Mesenchymal stem cell (in vitro differentiated cells and primary cell): Measurements from ENCODE around the gene MAN2A1.

Experiments
- DNase-seq: peaks from one replicate; pipeline ENCODE4 v3.0.0-alpha.2; 2013
- H2AFZ ChIP-seq: one replicate; pipeline ENCODE4 v1.6.1; 2013; ENCODE audit warnings: low read depth, mild to moderate bottlenecking, control low read depth, inconsistent platforms, low read length, moderate library complexity
- H2AK5ac ChIP-seq: 2 replicates; pipeline ENCODE4 v1.6.1; 2013; ENCODE audit warnings: low read length, moderate library complexity, mild to moderate bottlenecking, inconsistent platforms; ENCODE audit not compliant: severe bottlenecking
- H2BK120ac ChIP-seq: one replicate; pipeline ENCODE4 v1.6.1; 2013; ENCODE audit warnings: low read depth, mild to moderate bottlenecking, inconsistent platforms, low read length, moderate library complexity
- H2BK12ac ChIP-seq, 2 experiments: one replicate each; pipeline ENCODE4 v1.6.1; 2013; ENCODE audit warnings: inconsistent platforms in 2 of 2, low read length in 2 of 2, mild to moderate bottlenecking in 2 of 2, moderate library complexity in 2 of 2, control low read depth in 1 of 2
- H2BK15ac ChIP-seq: one replicate; pipeline ENCODE4 v1.6.1; 2013; ENCODE audit warnings: mild to moderate bottlenecking, low read depth, inconsistent platforms; ENCODE audit not compliant: poor library complexity, severe bottlenecking
- H2BK5ac ChIP-seq: 2 replicates; pipeline ENCODE4 v1.6.1; 2013; ENCODE audit warnings: low read depth, mild to moderate bottlenecking, low read length, control low read depth, inconsistent platforms; ENCODE audit not compliant: poor library complexity, severe bottlenecking
- H3K14ac ChIP-seq, 2 experiments: one replicate each; pipeline ENCODE4 v1.6.1; 2013; ENCODE audit warnings: inconsistent platforms in 2 of 2, low read length in 2 of 2, control low read depth in 1 of 2, mild to moderate bottlenecking in 1 of 2, moderate library complexity in 1 of 2
- H3K18ac ChIP-seq, 2 experiments: one replicate each; pipeline ENCODE4 v1.6.1; 2013; ENCODE audit warnings: inconsistent platforms in 2 of 2, low read length in 2 of 2, control low read depth in 1 of 2, low read depth in 1 of 2, mild to moderate bottlenecking in 1 of 2
- H3K23ac ChIP-seq, 2 experiments: one replicate each; pipeline ENCODE4 v1.6.1; 2013; ENCODE audit warnings: inconsistent platforms in 2 of 2, low read length in 2 of 2, mild to moderate bottlenecking in 2 of 2, moderate library complexity in 2 of 2, control low read depth in 1 of 2
- H3K27ac ChIP-seq: 2 replicates; pipeline ENCODE4 v1.5.1; 2013; ENCODE audit warnings: mild to moderate bottlenecking, moderate library complexity, low read length, control low read depth, inconsistent platforms; ENCODE audit not compliant: poor library complexity, severe bottlenecking
- H3K27me3 ChIP-seq, 2 experiments: 2 replicates each; pipeline versions ENCODE4 v1.6.1 to v1.7.0; 2013; ENCODE audit warnings: low read length in 2 of 2, mild to moderate bottlenecking in 2 of 2, moderate library complexity in 2 of 2, control low read depth in 1 of 2, inconsistent platforms in 1 of 2; ENCODE audit not compliant: control insufficient read depth in 1 of 2, insufficient read depth in 1 of 2
- H3K36me3 ChIP-seq, 2 experiments: 2 replicates each; pipeline versions ENCODE4 v1.6.1 to v1.7.0; 2013; ENCODE audit warnings: low read length in 2 of 2, control low read depth in 1 of 2, inconsistent platforms in 1 of 2, low read depth in 1 of 2, mild to moderate bottlenecking in 1 of 2; ENCODE audit not compliant: insufficient read depth in 2 of 2, control insufficient read depth in 1 of 2
- H3K4ac ChIP-seq, 2 experiments: one replicate each; pipeline ENCODE4 v1.6.1; 2013; ENCODE audit warnings: inconsistent platforms in 2 of 2, low read length in 2 of 2, mild to moderate bottlenecking in 2 of 2, moderate library complexity in 2 of 2, control low read depth in 1 of 2, low read depth in 1 of 2
- H3K4me1 ChIP-seq: 2 replicates; pipeline ENCODE4 v1.6.1; 2013; ENCODE audit warnings: low read depth, low read length, control low read depth; ENCODE audit not compliant: control insufficient read depth, insufficient read depth
- H3K4me2 ChIP-seq: 2 replicates; pipeline ENCODE4 v1.6.1; 2013; ENCODE audit warnings: low read length, mild to moderate bottlenecking, inconsistent platforms; ENCODE audit not compliant: poor library complexity, severe bottlenecking
- H3K4me3 ChIP-seq, 2 experiments: 2 replicates each; pipeline versions ENCODE4 v1.5.1 to v1.7.0; 2013; ENCODE audit warnings: low read length in 2 of 2, mild to moderate bottlenecking in 2 of 2, control low read depth in 1 of 2, low read depth in 1 of 2; ENCODE audit not compliant: insufficient read depth in 1 of 2
- H3K79me1 ChIP-seq: replicated peaks from 2 replicates; pipeline ENCODE4 v1.6.1; 2013; ENCODE audit warnings: mild to moderate bottlenecking, control low read depth, low read length, inconsistent platforms; ENCODE audit not compliant: poor library complexity, severe bottlenecking
- H3K9ac ChIP-seq: 2 replicates; pipeline ENCODE4 v1.7.0; 2013; ENCODE audit warnings: mild to moderate bottlenecking, low read length, moderate library complexity
- H3K9me3 ChIP-seq: 2 replicates; pipeline ENCODE4 v1.7.0; 2013; ENCODE audit warnings: mild to moderate bottlenecking, low read length; ENCODE audit not compliant: control insufficient read depth
- H4K8ac ChIP-seq: one replicate; pipeline ENCODE4 v1.6.1; 2013; ENCODE audit warnings: inconsistent platforms, mild to moderate bottlenecking, low read length, moderate library complexity
- H4K91ac ChIP-seq: one replicate; pipeline ENCODE4 v1.6.1; 2013; ENCODE audit warnings: mild to moderate bottlenecking, low read length, inconsistent platforms
- WGBS: methylation state at CpG from one replicate; pipeline ENCODE4 v1.1.7; 2013; ENCODE audit warnings: mixed read lengths; 5-methylcytosine and 5-hydroxymethylcytosine counted together

The MAN2A1 gene

GRCh38 chr5:109645707-109646192 is 44.0 kb upstream of the MAN2A1 start:
- no peaks in the 10 kb centered on the region for H3K36me3 ChIP-seq
- no peak overlapping the region for H3K18ac ChIP-seq
- no peak for DNase-seq
- no peak overlapping the region for H4K91ac ChIP-seq
- no peak overlapping the region for H3K4me2 ChIP-seq
- H2BK12ac ChIP-seq: no peak overlapping the region
- no peaks in the 10 kb centered on the region for H3K27me3 ChIP-seq
- H3K4me3 ChIP-seq: no peak overlapping the region
- H3K79me1 ChIP-seq: no peaks in the 10 kb centered on the region
- H3K4ac ChIP-seq: no peak overlapping the region
- H3K27ac ChIP-seq: no peak overlapping the region
- no peak overlapping the region for H3K23ac ChIP-seq
- 61% methylated on average over 2 of the region's 2 CpGs for WGBS
- H3K4me1 ChIP-seq: no peaks in the 10 kb centered on the region
- H2AK5ac ChIP-seq: no peak overlapping the region
- no peak overlapping the region for H2BK5ac ChIP-seq
- H3K9me3 ChIP-seq: no peaks in the 10 kb centered on the region
- no peak overlapping the region for H4K8ac ChIP-seq
- H2BK15ac ChIP-seq: no peak overlapping the region
- H3K14ac ChIP-seq: no peak overlapping the region
- H2BK120ac ChIP-seq: no peak overlapping the region
- H2AFZ ChIP-seq: no peak overlapping the region
- no peak overlapping the region for H3K9ac ChIP-seq

GRCh38 chr5:109649318-109649717 is 40.4 kb upstream of the MAN2A1 start:
- Histone ChIP-seq H3K79me1 (no peaks in the 10 kb centered on the region), H3K36me3 (no peaks in the 10 kb centered on the region), H3K4me2 (no peak overlapping the region), H3K23ac (no peak overlapping the region), H4K91ac (no peak overlapping the region), H2BK5ac (no peak overlapping the region), H4K8ac (no peak overlapping the region), H3K9me3 (no peaks in the 10 kb centered on the region), H3K4me3 (no peak overlapping the region), H3K4me1 (no peaks in the 10 kb centered on the region), H3K4ac (no peak overlapping the region), H3K27ac (no peak overlapping the region), H2BK120ac (no peak overlapping the region), H3K18ac (no peak overlapping the region), H3K14ac (no peak overlapping the region), H2BK12ac (no peak overlapping the region), H3K27me3 (no peaks in the 10 kb centered on the region), H2BK15ac (no peak overlapping the region), H2AFZ (no peak overlapping the region), H3K9ac (no peak overlapping the region), H2AK5ac (no peak overlapping the region)
- no peak for DNase-seq
- WGBS: 29% methylated on average over 4 of the region's 4 CpGs

- Histone ChIP-seq H3K79me1 (no peaks in the 10 kb centered on the region), H2BK15ac (no peak overlapping the region), H3K4me2 (no peak overlapping the region), H2AK5ac (no peak overlapping the region), H2BK5ac (no peak overlapping the region), H4K91ac (no peak overlapping the region), H3K18ac (no peak overlapping the region), H3K4me3 (no peak overlapping the region), H2BK12ac (no peak overlapping the region), H3K14ac (no peak overlapping the region), H4K8ac (no peak overlapping the region), H3K27me3 (no peaks in the 10 kb centered on the region), H2BK120ac (no peak overlapping the region), H3K9ac (no peak overlapping the region), H3K9me3 (no peaks in the 10 kb centered on the region), H3K23ac (no peak overlapping the region), H3K4me1 (peaks cover 2% of the 10 kb centered on the region), H3K4ac (no peak overlapping the region), H2AFZ (no peak overlapping the region), H3K27ac (no peak overlapping the region), H3K36me3 (no peaks in the 10 kb centered on the region)
- WGBS: 52% methylated on average over 4 of the region's 4 CpGs
- no peak for DNase-seq
Observed at GRCh38 chr5:109650493-109650892, 39.2 kb upstream of the MAN2A1 start.

- Histone ChIP-seq H3K36me3 (no peaks in the 10 kb centered on the region), H3K4me1 (peaks cover 2% of the 10 kb centered on the region), H3K27me3 (no peaks in the 10 kb centered on the region), H2AFZ (no peak overlapping the region), H3K9me3 (no peaks in the 10 kb centered on the region), H3K79me1 (no peaks in the 10 kb centered on the region), H3K4me2 (no peak overlapping the region), H2BK5ac (no peak overlapping the region), H3K23ac (no peak overlapping the region), H2BK12ac (no peak overlapping the region), H4K91ac (no peak overlapping the region), H3K9ac (no peak overlapping the region), H4K8ac (no peak overlapping the region), H2BK15ac (no peak overlapping the region), H3K4me3 (no peak overlapping the region), H3K14ac (no peak overlapping the region), H2BK120ac (no peak overlapping the region), H3K27ac (no peak overlapping the region), H3K4ac (no peak overlapping the region), H3K18ac (no peak overlapping the region), H2AK5ac (no peak overlapping the region)
- WGBS: no CpG with 5 or more reads among the region's 1 CpG
- DNase-seq: no peak
Observed at GRCh38 chr5:109652096-109652495, 37.6 kb upstream of the MAN2A1 start.
